SK-N-SH (cell line): ENCODE results near the gene LPP. TPM values are rescaled to one million over a fixed set of nuclear protein-coding genes. Genes with fewer than 3 reads are reported as not detected.

ENCODE experiments used
- CTCF ChIA-PET: fragments of 300-600, 350-600 bp; formaldehyde crosslinking; extraction: SDS; loops from one replicate; lab custom pipeline; 2021; lab: Yijun Ruan, JAX
- POLR2A ChIA-PET: fragments of 350-600 bp; sonication (Branson Sonifier 250); formaldehyde crosslinking; extraction: SDS; loops from one replicate; lab custom pipeline; 2020; ENCODE audit warnings: antibody characterized with exemption, inconsistent platforms; lab: Yijun Ruan, JAX
- DNase-seq: peaks from one replicate; pipeline ENCODE4 v3.0.0; 2012
- H2AFZ ChIP-seq: fragments of 200-600 bp; sonication (generic); 2 replicates; pipeline ENCODE4 v1.8.1; 2016; ENCODE audit warnings: antibody characterized with exemption, mild to moderate bottlenecking, low read depth
- H3F3A ChIP-seq: fragments of 200-600 bp; sonication (generic); replicated peaks from 2 replicates; pipeline ENCODE3; 2016; ENCODE audit warnings: antibody characterized with exemption, mild to moderate bottlenecking; ENCODE audit not compliant: insufficient read depth
- H3K27ac ChIP-seq, 2 experiments: fragments of 200-500 bp in 1 of 2; fragments of 200-600 bp in 1 of 2; sonication (Bioruptor generic) in 1 of 2; sonication (generic), shearing (Covaris generic) in 1 of 2; 2 replicates each; pipeline versions ENCODE4 v1.5.1 to v1.6.1; 2014 to 2016; ENCODE audit warnings: low read depth in 2 of 2, inconsistent platforms in 1 of 2, low read length in 1 of 2, mild to moderate bottlenecking in 1 of 2, mixed read lengths in 1 of 2
- H3K27me3 ChIP-seq: fragments of 200-600 bp; sonication (generic), shearing (Covaris generic); 2 replicates; pipeline ENCODE4 v1.6.1; 2016; ENCODE audit warnings: mixed run types; ENCODE audit not compliant: insufficient read depth
- H3K36me3 ChIP-seq, 2 experiments: fragments of 200-500 bp in 1 of 2; fragments of 200-600 bp in 1 of 2; sonication (Bioruptor generic) in 1 of 2; sonication (generic) in 1 of 2; replicated peaks in 1 of 2; 2 replicates each; pipeline versions ENCODE3 to v1.5.1; 2014 to 2016; ENCODE audit warnings: low read length in 1 of 2, mild to moderate bottlenecking in 1 of 2; ENCODE audit not compliant: insufficient read depth in 2 of 2, control insufficient read depth in 1 of 2
- H3K4me1 ChIP-seq, 2 experiments: fragments of 200-500 bp in 1 of 2; fragments of 200-600 bp in 1 of 2; sonication (Bioruptor generic) in 1 of 2; sonication (generic), shearing (Covaris generic) in 1 of 2; 2 replicates each; pipeline versions ENCODE4 v1.5.1 to v1.6.1; 2014 to 2016; ENCODE audit warnings: low read depth in 1 of 2, low read length in 1 of 2, mixed run types in 1 of 2; ENCODE audit not compliant: insufficient read depth in 2 of 2, control insufficient read depth in 1 of 2
- H3K4me2 ChIP-seq: fragments of 200-600 bp; sonication (generic), shearing (Covaris generic); 2 replicates; pipeline ENCODE4 v1.6.1; 2017; ENCODE audit warnings: mixed run types
- H3K4me3 ChIP-seq, 2 experiments: fragments of 200-500 bp in 1 of 2; fragments of 200-600 bp in 1 of 2; sonication (Bioruptor generic) in 1 of 2; sonication (generic), shearing (Covaris generic) in 1 of 2; 2 replicates each; pipeline versions ENCODE4 v1.5.1 to v1.8.1; 2014 to 2016; ENCODE audit warnings: low read depth in 2 of 2, inconsistent platforms in 1 of 2, low read length in 1 of 2, mild to moderate bottlenecking in 1 of 2, mixed read lengths in 1 of 2, moderate library complexity in 1 of 2
- H3K79me2 ChIP-seq: fragments of 200-600 bp; sonication (generic); 2 replicates; pipeline ENCODE4 v1.8.1; 2017; ENCODE audit warnings: mild to moderate bottlenecking; ENCODE audit not compliant: insufficient read depth
- H3K9ac ChIP-seq: fragments of 200-600 bp; sonication (generic); 2 replicates; pipeline ENCODE4 v1.6.1; 2017; ENCODE audit warnings: mixed run types
- H3K9me2 ChIP-seq: fragments of 200-600 bp; sonication (generic); 2 replicates; pipeline ENCODE4 v1.6.1; 2017; ENCODE audit warnings: mixed run types
- H3K9me3 ChIP-seq: fragments of 200-600 bp; sonication (generic); 2 replicates; pipeline ENCODE4 v1.6.1; 2017; ENCODE audit warnings: mixed run types, mild to moderate bottlenecking, moderate library complexity
- H4K20me1 ChIP-seq: fragments of 200-600 bp; sonication (generic); 2 replicates; pipeline ENCODE4 v1.6.1; 2017; ENCODE audit warnings: mild to moderate bottlenecking, mixed run types; ENCODE audit not compliant: insufficient read depth
- CHD2 ChIP-seq: fragments of 150-350 bp; IDR thresholded peaks from 2 replicates; pipeline ENCODE4 v1.6.1; 2018; ENCODE audit warnings: low read length; ENCODE audit not compliant: partially characterized antibody
- CTCF ChIP-seq: fragments of 200-600 bp; sonication (generic); IDR thresholded peaks from 2 replicates; pipeline ENCODE4 v1.6.1; 2017; ENCODE audit warnings: antibody characterized with exemption, mild to moderate bottlenecking, moderate library complexity
- EP300 ChIP-seq, 2 experiments: IDR thresholded peaks; 2 replicates each; pipeline versions ENCODE4 v1.4.0 to v1.6.1; 2012; ENCODE audit warnings: borderline replicate concordance in 1 of 2, low read depth in 1 of 2, low read length in 1 of 2
- EZH2phosphoT487 ChIP-seq: fragments of 200-600 bp; sonication (generic); IDR thresholded peaks from 2 replicates; pipeline ENCODE4 v1.6.1; 2017; ENCODE audit warnings: low read depth, mixed run types, mild to moderate bottlenecking, antibody characterized with exemption, moderate library complexity, borderline replicate concordance
- FOXJ3 ChIP-seq: sonication (generic); formaldehyde crosslinking; IDR thresholded peaks from 2 replicates; pipeline ENCODE4 v1.5.1; 2020; ENCODE audit warnings: mild to moderate bottlenecking, missing genetic modification reagents
- FOXM1 ChIP-seq: IDR thresholded peaks from 2 replicates; pipeline ENCODE4 v1.4.0; 2012; ENCODE audit warnings: low read depth, mild to moderate bottlenecking
- GABPA ChIP-seq: IDR thresholded peaks from 2 replicates; pipeline ENCODE4 v1.4.0; 2012; ENCODE audit warnings: low read depth, mild to moderate bottlenecking
- MAX ChIP-seq: IDR thresholded peaks from 2 replicates; pipeline ENCODE4 v1.4.0; 2012; ENCODE audit warnings: low read depth
- NRF1 ChIP-seq: IDR thresholded peaks from 2 replicates; pipeline ENCODE4 v1.6.1; 2012; ENCODE audit warnings: low read depth, mild to moderate bottlenecking, low read length
- PBX3 ChIP-seq: IDR thresholded peaks from 2 replicates; pipeline ENCODE4; 2012
- POLR2AphosphoS5 ChIP-seq: IDR thresholded peaks from 2 replicates; pipeline ENCODE4 v1.6.1; 2012; ENCODE audit warnings: low read depth, low read length
- RAD21 ChIP-seq: IDR thresholded peaks from 2 replicates; pipeline ENCODE4 v1.6.1; 2012; ENCODE audit warnings: mild to moderate bottlenecking, low read length
- RCOR1 ChIP-seq: fragments of 150-350 bp; IDR thresholded peaks from 2 replicates; pipeline ENCODE4 v1.6.1; 2017; ENCODE audit warnings: antibody characterized with exemption, low read length
- RXRA ChIP-seq: IDR thresholded peaks from 2 replicates; pipeline ENCODE4 v1.4.0; 2012; ENCODE audit warnings: low read depth, mild to moderate bottlenecking, borderline replicate concordance
- SIN3A ChIP-seq: IDR thresholded peaks from 2 replicates; pipeline ENCODE4 v1.6.1; 2012; ENCODE audit warnings: low read depth, mild to moderate bottlenecking, low read length, moderate library complexity, borderline replicate concordance
- TAF1 ChIP-seq: IDR thresholded peaks from 2 replicates; pipeline ENCODE4 v1.6.1; 2012; ENCODE audit warnings: low read depth, mild to moderate bottlenecking, low read length, moderate library complexity, borderline replicate concordance
- TCF12 ChIP-seq: IDR thresholded peaks from 2 replicates; pipeline ENCODE4 v1.4.0; 2012
- TEAD4 ChIP-seq: IDR thresholded peaks from 2 replicates; pipeline ENCODE4 v1.4.0; 2012; ENCODE audit warnings: mild to moderate bottlenecking, borderline replicate concordance; ENCODE audit not compliant: insufficient read depth
- WGBS: methylation state at CpG from one replicate; pipeline ENCODE4 v1.1.6; 2017; ENCODE audit warnings: low lambda C conversion rate; 5-methylcytosine and 5-hydroxymethylcytosine counted together
- polyA plus RNA-seq, 3 experiments: library from polyadenylated mRNA; depleted of rRNA; stranded (reverse); fragments of >200 nt; gene quantifications; 2 replicates each; pipeline ENCODE4 v1.2.3, GENCODE V29; 2012

Gene LPP
- polyA plus RNA-seq, 1 of the 3 experiments (the other 2 are of a cell fraction), result 6.6 TPM

GRCh38 chr3:188183452-188183851, 29.5 kb downstream of the LPP start:
- CTCF ChIA-PET, result no interaction called here
- no peak for TF ChIP-seq PBX3
- no peak for TF ChIP-seq CTCF
- TF ChIP-seq MAX, result no peak
- no peak for TF ChIP-seq EP300 (IDR thresholded peaks at IDR 0.05; ENCODE audit: borderline replicate concordance in 1 of 2, low read depth in 1 of 2, low read length in 1 of 2)
- no peak for TF ChIP-seq GABPA
- TF ChIP-seq EZH2phosphoT487, result no peak
- no peak for TF ChIP-seq RAD21
- no peak for TF ChIP-seq TEAD4
- no peak for TF ChIP-seq RXRA
- no peak for TF ChIP-seq TCF12
- TF ChIP-seq NRF1, result no peak
- no peak for TF ChIP-seq TAF1
- TF ChIP-seq CHD2, result no peak
- H3K79me2 ChIP-seq, result peaks cover 89% of the 10 kb centered on the region

GRCh38 chr3:188184160-188184559, 30.2 kb downstream of the LPP start:
- Histone ChIP-seq H3K9me3 (no peaks in the 10 kb centered on the region), H2AFZ (no peak overlapping the region), H3K36me3 (peaks cover 3 to 18% of the 10 kb centered on the region in 2 experiments), H3K4me2 (no peak overlapping the region), H3K27ac (no peak overlapping the region), H3K9me2 (no peaks in the 10 kb centered on the region), H4K20me1 (peaks cover 53% of the 10 kb centered on the region), H3K27me3 (no peaks in the 10 kb centered on the region), H3F3A (peaks cover 4% of the 10 kb centered on the region), H3K79me2 (peaks cover 91% of the 10 kb centered on the region), H3K4me1 (peaks cover 0 to 11% of the 10 kb centered on the region in 2 experiments; a peak in 1 of 4 replicates), H3K9ac (no peak overlapping the region), H3K4me3 (no peak overlapping the region)
- DNase-seq, result no peak
- ChIA-PET POLR2A (interaction anchor here (0.6 kb wide), 1 partner anchor 17 kb away, joined by 3 read pairs; no protein-coding TSS in a partner anchor), CTCF (no interaction called here)
- WGBS, result 89% methylated on average over 3 of the region's 3 CpGs
- TF ChIP-seq PBX3, result no peak
- no peak for TF ChIP-seq SIN3A
- TF ChIP-seq POLR2AphosphoS5, result no peak
- TF ChIP-seq TCF12, result no peak
- no peak for TF ChIP-seq NRF1
- no peak for TF ChIP-seq RCOR1
- TF ChIP-seq FOXJ3, result no peak
- no peak for TF ChIP-seq FOXM1
- TF ChIP-seq TAF1, result no peak

More at GRCh38 chr3:188183452-188183851, 29.5 kb downstream of the LPP start:
- Histone ChIP-seq H3K4me2 (no peak overlapping the region), H2AFZ (no peak overlapping the region), H3K9me2 (no peaks in the 10 kb centered on the region), H3F3A (peaks cover 4% of the 10 kb centered on the region), H3K36me3 (peaks cover 2 to 11% of the 10 kb centered on the region in 2 experiments), H3K9ac (no peak overlapping the region), H3K9me3 (no peaks in the 10 kb centered on the region), H3K4me3 (no peak overlapping the region), H3K4me1 (peaks cover 0 to 11% of the 10 kb centered on the region in 2 experiments; a peak in 1 of 4 replicates), H3K27ac (no peak overlapping the region), H4K20me1 (peaks cover 57% of the 10 kb centered on the region), H3K27me3 (no peaks in the 10 kb centered on the region)
- POLR2A ChIA-PET, result no interaction called here
- WGBS, result 76% methylated on average over 5 of the region's 5 CpGs
- DNase-seq, result no peak
